Motor neuron (in vitro differentiated cells): ENCODE measurements around the gene PGF. TPM values are rescaled to one million over a fixed set of nuclear protein-coding genes. Genes with fewer than 3 reads are reported as not detected.

Experiments used
- ATAC-seq, 8 experiments: fragments of 200-7000 bp; cut with Tn5 transposase; replicated peaks in 6 of 8; 2 replicates each; pipeline ENCODE4 v1.8.0; 2021; ENCODE audit warnings: mild to moderate bottlenecking in 8 of 8, moderate library complexity in 8 of 8
- H3K27ac ChIP-seq, 2 donors: fragments of 250-450 bp; sonication (Bioruptor Pico); 2 replicates each; pipeline ENCODE4 v1.9.0; 2021; ENCODE audit warnings: antibody characterized with exemption in 2 of 2, mild to moderate bottlenecking in 2 of 2, moderate library complexity in 1 of 2
- H3K4me1 ChIP-seq, 2 donors: fragments of 250-450 bp; sonication (Bioruptor Pico); replicated peaks in 1 of 2; 2 replicates each; pipeline ENCODE4 v1.6.1; 2021; ENCODE audit warnings: antibody characterized with exemption in 2 of 2, mild to moderate bottlenecking in 2 of 2, moderate library complexity in 1 of 2
- H3K4me3 ChIP-seq, 5 donors: fragments of 250-450 bp; sonication (Bioruptor Pico); 2 replicates each; pipeline ENCODE4 v1.9.0; 2021; ENCODE audit warnings: antibody characterized with exemption in 5 of 5, mild to moderate bottlenecking in 5 of 5, moderate library complexity in 4 of 5
- WGBS, 10 experiments: fragments of 450-650 bp; shearing (Covaris generic); methylation state at CpG; one replicate each; pipeline ENCODE4 v1.0.0; 2022; 5-methylcytosine and 5-hydroxymethylcytosine counted together
- in situ Hi-C, 9 experiments: fragments of 400-800 bp; cut with MboI; loops; one replicate each; pipeline ENCODE4 v1.15.0; 2021; ENCODE audit warnings: low sequenced_read_pairs in 9 of 9, low pct_unique_long_range_greater_than_20kb in 2 of 9; ENCODE audit not compliant: unreplicated experiment in 9 of 9
- total RNA-seq, 8 experiments: library from RNA; unstranded; fragments of 300-600 nt; gene quantifications; 2 replicates each; pipeline versions ENCODE4 v1.2.3 to v1.2.4, GENCODE V29; 2022

Gene PGF
- total RNA-seq, 8 experiments from 2014 or later, result 0.31 to 36.6 (median 3.2) TPM

DNA sequence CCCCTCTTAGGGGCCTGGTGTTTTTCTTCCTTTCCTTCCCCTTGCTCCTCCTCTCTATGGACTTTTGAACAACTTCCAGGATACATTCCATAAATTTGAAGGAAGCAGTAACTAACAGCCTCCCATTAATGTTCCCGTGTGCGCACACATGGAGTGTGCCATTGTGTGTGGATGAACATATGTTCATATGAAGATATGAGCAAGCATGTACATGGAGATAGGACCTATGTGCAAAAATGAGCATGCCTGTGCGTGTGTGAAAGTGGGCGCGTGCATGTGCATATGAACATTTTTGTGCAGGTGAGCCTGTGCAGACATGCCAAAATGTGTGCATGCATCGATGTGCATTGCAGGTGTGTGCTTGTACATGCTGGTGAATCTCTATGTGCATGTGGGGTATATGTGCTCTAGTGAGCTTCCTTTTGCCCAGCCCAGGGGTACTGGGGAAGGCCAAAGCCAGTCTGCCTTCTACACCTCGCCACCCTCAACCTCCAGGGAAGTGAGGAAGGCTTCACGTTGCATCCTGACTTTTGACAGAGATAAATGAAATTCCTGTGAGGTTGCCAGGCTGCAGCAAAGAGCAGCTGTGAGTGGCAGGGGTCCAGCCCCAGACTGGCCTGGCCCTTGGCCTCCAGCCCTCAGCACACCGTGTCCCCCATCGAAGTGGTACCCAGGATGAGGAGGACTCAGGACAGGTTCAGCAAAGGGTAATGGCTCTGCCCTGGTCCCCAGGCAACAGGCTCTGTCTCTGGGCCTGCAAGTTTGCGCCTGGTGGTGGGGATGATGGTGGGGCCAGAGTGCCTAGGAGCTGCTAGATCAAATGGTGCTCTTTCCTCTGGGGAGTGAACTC lies 21.1 kb upstream of the PGF start:
- WGBS, 10 experiments, result 73 to 100% (median 89%) methylated on average over 1 to 6 of the region's 11 CpGs; no CpG with 5 or more reads in 1 of the 10 experiments
- H3K27ac ChIP-seq, result no peak overlapping the region
- H3K4me1 ChIP-seq, result peaks cover 41 to 75% of the 10 kb centered on the region in 2 donors
- ATAC-seq, result no peak
- in situ Hi-C loops, result no loop called here
- no peak overlapping the region for H3K4me3 ChIP-seq

DNA sequence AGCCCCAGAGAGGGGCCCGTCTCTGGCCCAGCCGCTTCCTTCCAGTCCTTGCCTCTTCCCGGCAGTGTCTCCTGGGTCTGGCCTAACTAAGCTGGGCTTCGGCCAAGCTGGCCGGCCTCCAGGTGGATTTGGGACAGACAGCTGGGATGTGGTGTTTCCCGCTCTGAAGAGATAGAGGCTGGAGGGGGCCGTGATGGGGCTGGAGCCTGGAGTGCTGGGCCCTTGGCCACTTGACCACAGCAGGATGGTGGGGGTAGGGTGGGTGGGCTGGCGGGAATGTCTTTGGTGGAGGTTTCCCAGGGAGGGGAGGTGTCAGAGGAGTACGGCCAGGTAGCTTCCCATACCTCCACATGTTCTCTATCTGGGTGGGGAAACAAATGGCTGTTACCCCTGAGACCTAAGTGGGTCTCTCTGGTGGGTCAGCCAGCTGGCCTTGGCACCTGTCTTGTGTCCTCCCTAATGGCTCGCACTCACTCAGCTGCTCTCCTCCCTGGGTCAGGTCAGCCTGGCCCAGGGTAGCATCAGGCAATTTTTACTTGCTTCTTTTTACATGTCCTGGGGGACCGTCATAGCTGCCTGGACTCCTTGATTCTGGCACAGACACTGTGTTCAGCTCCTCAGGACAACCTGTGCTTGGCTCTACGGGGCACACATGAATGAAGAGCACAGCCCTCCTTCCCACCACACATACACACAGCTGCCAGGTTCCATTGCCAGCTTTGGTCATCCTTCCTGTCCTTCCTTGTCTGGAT lies 19.8 kb upstream of the PGF start:
- in situ Hi-C loops, result no loop called here
- ATAC-seq, result peak in 1 of 8 experiments; percentile 8
- peaks cover 32 to 65% of the 10 kb centered on the region in 2 donors for H3K4me1 ChIP-seq
- 11 to 100% (median 100%) methylated on average over 1 to 2 of the region's 12 CpGs; no CpG with 5 or more reads in 5 of the 10 experiments for WGBS, 10 experiments
- peak overlapping the region in 1 of 2 donors; percentile 31 for H3K27ac ChIP-seq
- no peak overlapping the region for H3K4me3 ChIP-seq

DNA sequence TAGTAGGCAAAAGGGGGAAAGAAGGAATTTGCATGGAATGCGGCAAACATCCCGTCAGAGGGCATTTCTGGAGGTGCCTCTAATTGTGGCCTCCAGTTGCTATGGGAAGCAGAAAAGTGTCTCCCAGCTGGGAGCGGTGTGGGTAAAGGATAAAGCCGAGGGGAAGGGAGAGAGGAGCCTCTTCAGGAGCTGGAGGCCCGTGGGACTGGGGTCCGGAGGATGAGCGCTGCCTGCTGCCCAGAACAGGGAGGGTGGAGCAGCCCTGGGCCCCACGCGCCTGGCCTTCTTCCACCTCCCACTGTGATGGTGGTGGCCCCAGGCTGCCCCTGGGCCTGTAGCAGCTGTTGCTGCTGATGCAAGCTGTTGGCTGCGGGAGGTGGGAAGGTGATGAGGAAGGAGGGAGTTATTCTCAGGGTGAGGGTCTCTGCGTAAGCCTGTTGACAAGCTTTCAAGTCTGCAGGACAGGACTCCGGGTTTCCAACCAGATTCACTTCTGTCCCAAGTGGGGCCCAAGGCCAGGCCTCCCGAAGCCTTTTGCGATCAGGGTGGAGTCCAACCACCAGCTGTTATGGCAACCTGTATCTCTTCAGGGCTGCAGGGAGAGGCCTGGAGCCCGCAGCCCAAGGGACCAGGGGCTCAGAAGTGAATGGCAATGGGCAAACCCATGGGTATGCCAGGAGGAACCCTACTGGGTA lies 19.1 kb upstream of the PGF start:
- 0 to 59% (median 43%) methylated on average over 2 to 5 of the region's 15 CpGs; no CpG with 5 or more reads in 3 of the 10 experiments for WGBS, 10 experiments
- no peak overlapping the region for H3K4me3 ChIP-seq
- H3K27ac ChIP-seq, result peak overlapping the region in 1 of 2 donors; percentile 31
- H3K4me1 ChIP-seq, result peaks cover 25 to 58% of the 10 kb centered on the region in 2 donors
- peak in 6 of 8 experiments; percentile 19 to 86 (median 58) for ATAC-seq
- in situ Hi-C loops, result no loop called here

DNA sequence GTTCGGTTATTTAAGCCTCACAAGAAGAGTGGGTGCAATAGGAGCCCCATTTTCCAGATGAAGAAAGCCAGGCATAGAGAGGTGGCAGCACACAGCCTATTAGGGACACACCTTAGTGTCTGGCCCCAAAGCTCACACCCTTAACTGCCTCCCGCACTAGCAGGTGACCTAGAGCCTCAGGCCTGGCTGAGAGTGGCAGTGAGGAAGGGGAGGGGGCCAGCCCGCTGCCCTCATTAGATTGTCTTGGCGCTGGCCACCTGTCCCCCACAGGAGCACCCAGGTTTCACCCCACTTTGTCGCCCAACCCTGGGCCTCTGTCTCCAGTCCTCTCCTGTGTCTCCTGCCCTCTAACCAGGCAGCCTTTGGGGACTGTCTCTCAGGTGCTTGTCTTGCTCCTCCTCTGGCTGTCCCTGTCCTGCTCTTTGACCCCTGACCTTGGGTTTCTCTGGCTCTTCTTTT lies 18.5 kb upstream of the PGF start:
- ATAC-seq, result peak in 2 of 8 experiments; percentile 11 to 35
- peaks cover 23 to 52% of the 10 kb centered on the region in 2 donors for H3K4me1 ChIP-seq
- in situ Hi-C loops, result no loop called here
- H3K4me3 ChIP-seq, result no peak overlapping the region
- 50 to 100% (median 90%) methylated on average over 1 to 3 of the region's 5 CpGs; no CpG with 5 or more reads in 6 of the 10 experiments for WGBS, 10 experiments
- no peak overlapping the region for H3K27ac ChIP-seq

DNA sequence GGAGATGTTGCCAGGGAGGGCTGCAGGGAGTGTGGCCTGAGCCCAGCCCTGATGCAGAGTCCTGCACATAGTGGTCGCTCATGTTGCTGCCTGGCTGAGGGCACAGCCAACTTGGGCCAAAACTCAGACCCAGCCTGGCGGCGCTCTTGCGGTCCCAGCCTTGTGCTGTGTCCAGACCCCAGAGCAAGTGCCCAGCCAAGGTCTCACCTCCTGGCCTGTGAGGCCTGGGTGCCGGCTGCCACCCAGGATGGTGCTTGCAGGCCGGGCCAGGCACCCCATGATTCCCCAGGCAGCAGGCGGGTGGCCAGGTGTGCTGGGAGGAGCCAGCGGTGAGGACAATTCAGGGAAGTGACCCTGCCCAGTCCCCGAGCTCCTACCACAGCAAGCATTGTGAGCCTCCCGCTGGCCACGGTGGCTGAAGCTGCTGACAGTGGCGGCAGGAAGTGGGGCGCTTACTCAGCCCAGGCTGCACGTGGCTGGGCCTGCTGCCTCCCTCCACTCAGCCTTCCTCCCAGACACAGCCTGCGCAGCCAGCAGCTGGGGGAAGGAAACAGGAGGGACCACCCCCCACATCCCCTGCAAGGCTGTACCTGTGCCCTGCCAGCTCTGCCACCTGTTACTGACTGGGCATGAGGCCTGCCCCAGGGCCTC lies 17.7 kb upstream of the PGF start:
- in situ Hi-C loops, result no loop called here
- no peak overlapping the region for H3K4me3 ChIP-seq
- WGBS, 10 experiments, result 98% methylated on average over 7 of the region's 15 CpGs; no CpG with 5 or more reads in 9 of the 10 experiments
- H3K4me1 ChIP-seq, result peaks cover 16 to 44% of the 10 kb centered on the region in 2 donors
- no peak overlapping the region for H3K27ac ChIP-seq
- peak in 5 of 8 experiments; percentile 7 to 30 (median 28) for ATAC-seq

DNA sequence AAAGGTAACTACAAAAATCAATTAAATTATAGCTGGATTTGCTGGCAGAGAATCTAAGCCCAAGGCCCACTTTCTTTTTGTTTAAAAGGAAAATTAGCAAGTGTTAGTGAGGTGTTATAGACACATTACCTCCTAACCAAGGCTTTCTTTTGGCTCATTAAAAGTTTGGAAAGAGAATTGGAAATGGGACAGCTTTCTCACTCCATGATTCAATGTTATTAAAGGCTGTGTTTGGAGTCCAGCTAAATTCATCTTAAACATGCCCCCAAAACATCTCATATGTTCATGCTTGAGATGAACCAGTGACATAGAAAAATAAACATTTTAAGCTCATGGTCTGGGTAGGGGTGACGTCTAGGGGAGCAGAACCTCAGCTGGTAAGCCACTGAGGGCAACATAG lies 13.4 kb upstream of the PGF start:
- Histone ChIP-seq H3K4me3 (no peak overlapping the region), H3K4me1 (peaks cover 0 to 4% of the 10 kb centered on the region in 2 donors), H3K27ac (no peak overlapping the region)
- 0 to 100% (median 80%) methylated on average over 1 of the region's 1 CpG; no CpG with 5 or more reads in 5 of the 10 experiments for WGBS, 10 experiments
- ATAC-seq, result no peak
- in situ Hi-C loops, result no loop called here

DNA sequence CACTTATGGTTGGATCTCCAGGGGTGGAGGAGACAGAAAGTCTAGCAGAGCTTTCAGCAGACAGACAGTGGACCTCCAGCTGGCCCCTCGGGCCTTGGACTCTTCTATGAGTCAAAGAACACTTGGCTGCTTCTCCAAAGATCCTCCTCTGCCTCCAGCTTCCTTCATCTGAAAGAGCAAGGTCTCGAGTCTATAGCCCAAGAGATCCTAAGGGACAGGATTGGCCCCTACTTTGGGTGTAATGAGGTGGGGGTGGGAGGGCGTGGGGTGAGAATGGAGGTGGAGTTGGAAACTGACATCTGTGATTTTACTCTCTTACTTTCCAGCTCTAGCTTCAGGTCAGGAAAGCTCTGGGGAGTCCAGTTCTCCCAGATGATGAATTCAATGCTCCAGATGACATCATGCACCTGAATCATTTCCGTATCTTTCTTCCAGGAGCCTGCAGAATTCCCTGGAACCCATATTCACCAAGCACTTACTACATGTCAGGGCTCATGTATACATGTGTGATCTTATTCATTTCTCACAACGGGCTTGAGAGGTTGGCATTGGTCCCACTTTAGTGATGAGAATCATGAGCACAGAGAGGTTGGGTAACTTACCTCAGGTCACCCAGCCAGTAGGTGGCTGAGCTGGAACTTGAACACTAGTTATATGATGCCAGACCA lies 10.2 kb upstream of the PGF start:
- no peak overlapping the region for H3K4me3 ChIP-seq
- WGBS, 10 experiments, result 7 to 91% (median 71%) methylated on average over 1 to 2 of the region's 5 CpGs; no CpG with 5 or more reads in 4 of the 10 experiments
- peaks cover 4 to 5% of the 10 kb centered on the region in 2 donors for H3K4me1 ChIP-seq
- in situ Hi-C loops, result no loop called here
- H3K27ac ChIP-seq, result no peak overlapping the region
- peak in 4 of 8 experiments; percentile 31 to 63 (median 56) for ATAC-seq

DNA sequence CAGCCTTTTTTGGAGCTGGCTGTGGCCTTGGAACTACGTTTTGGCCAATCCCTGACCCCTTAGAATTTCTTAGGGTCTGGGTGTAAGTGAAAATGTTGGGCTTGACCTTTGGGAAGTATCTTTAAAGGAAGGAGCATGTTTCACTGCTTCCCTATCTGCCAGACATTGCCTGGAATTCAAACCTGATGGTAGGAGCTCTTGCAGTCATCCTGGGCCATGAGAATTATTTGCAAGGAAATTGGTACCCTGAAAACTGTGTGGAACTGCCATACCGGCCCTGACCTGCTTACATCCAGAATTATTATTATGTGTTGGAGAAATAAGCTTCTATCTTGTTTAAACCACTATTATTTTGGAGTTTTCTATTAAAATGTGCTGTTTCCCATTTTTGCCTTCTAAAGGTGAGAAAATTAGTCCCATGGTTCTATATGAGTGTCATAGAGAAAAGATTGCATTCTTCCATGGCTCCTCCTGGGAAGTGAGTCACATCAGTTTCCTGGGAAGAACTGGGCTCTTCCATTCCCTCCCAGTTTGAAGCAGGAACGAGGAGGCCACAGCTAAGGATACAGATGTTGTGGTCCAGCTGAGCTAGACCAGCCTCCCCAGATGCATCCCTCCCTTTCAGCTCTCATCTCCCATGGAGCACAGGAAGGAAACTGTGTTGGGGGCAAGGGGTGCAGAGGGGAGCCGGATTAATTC lies 9.5 kb upstream of the PGF start:
- in situ Hi-C loops, result no loop called here
- H3K4me3 ChIP-seq, result no peak overlapping the region
- peak in 2 of 8 experiments; percentile 23 for ATAC-seq
- H3K27ac ChIP-seq, result no peak overlapping the region
- peaks cover 4 to 5% of the 10 kb centered on the region in 2 donors for H3K4me1 ChIP-seq
- WGBS, 10 experiments, result 17 to 100% (median 60%) methylated on average over 1 to 4 of the region's 4 CpGs; no CpG with 5 or more reads in 3 of the 10 experiments

DNA sequence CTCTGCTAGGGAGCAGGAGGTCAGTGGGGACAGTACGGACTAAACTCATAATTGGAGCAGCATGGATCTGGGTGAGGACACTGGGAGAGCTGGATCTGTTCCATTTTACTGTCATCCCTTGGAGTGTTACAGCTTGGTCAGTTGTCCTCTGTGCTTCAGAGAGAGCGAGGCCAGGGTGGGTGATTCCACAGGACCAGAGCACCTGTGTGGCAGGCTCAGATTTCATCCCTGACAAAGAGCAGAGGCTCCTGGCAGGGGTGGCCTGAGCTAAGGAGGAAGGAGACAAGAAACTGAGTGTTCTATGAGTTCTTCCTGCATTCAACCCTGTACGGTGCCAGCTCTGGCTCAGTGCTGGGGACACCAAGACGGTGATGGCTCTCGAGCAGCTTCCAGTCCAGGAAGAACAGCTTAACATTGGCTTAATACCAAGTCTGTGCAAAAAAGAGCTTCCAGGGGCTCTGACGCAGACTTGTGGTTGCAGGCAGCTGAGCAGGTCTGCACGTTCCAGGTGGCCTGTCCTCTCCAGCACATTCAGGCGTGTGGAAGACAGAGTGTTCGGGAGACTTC lies 8.4 kb upstream of the PGF start:
- in situ Hi-C loops, result no loop called here
- Histone ChIP-seq H3K4me3 (no peak overlapping the region), H3K27ac (no peak overlapping the region), H3K4me1 (peaks cover 4 to 5% of the 10 kb centered on the region in 2 donors)
- ATAC-seq, result peak in 4 of 8 experiments; percentile 23 to 70 (median 41)
- WGBS, 10 experiments, result 0 to 100% (median 70%) methylated on average over 1 to 7 of the region's 9 CpGs; no CpG with 5 or more reads in 4 of the 10 experiments

DNA sequence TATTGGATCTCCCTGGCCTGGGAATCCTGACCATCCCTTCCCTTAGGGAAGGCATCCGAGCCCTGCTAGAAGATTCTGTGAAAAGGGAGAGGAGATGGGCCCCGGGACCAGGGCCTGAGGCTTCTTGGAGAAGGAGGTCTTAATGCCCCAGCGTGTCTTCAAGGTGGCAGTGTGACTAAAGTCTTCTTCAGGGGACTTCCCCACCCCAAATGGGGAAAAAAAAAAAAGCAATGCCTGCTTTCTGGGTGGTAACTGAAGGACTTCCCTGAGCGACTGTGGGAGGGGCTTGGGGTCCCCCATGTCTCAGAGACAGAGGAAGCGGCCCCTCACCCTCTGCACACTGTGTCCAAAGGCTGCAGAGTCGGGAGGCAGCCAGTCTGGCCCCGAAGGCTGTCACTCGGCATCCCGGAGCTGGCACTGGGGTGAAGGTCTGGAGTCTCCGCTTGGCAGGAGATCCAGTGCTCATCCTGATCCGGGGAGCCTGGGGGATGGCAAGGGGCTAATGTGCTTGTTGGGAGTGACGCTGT lies 7.8 kb upstream of the PGF start:
- in situ Hi-C loops, result no loop called here
- Histone ChIP-seq H3K4me1 (peaks cover 4 to 5% of the 10 kb centered on the region in 2 donors), H3K27ac (no peak overlapping the region), H3K4me3 (no peak overlapping the region)
- WGBS, 10 experiments, result 16 to 100% (median 65%) methylated on average over 1 to 10 of the region's 12 CpGs; no CpG with 5 or more reads in 2 of the 10 experiments
- ATAC-seq, result peak in 1 of 8 experiments; percentile 34

DNA sequence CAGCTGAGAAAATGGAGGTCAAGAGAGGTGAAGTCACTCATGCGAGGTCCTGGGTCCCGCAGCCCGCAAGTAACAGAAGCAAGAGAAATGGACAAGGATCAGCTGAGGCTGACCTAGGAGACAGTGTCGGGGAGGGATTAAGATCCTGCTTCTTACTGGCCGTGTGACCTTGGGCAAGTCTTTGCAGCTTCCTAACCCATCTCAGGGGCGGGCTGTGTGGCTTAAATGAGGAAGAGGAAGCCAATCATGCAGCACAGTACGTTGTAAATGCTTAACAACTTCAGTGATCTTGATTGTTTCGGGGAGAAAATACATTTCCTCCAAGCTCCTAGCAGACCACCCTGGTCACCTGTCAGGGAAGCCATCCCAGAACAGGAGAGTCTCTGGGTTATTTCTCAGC lies 7.1 kb upstream of the PGF start:
- in situ Hi-C loops, result no loop called here
- H3K4me3 ChIP-seq, result no peak overlapping the region
- WGBS, 10 experiments, result 70 to 100% (median 84%) methylated on average over 1 to 7 of the region's 8 CpGs; no CpG with 5 or more reads in 4 of the 10 experiments
- H3K27ac ChIP-seq, result no peak overlapping the region
- H3K4me1 ChIP-seq, result peaks cover 4 to 5% of the 10 kb centered on the region in 2 donors
- ATAC-seq, result no peak
